Measurements from ENCODE around the gene IL20RA.

GRCh38 chr6:137008204-137008603, 36.6 kb downstream of the IL20RA start:
- no peak for TF ChIP-seq EZH2 (IDR thresholded peaks at IDR 0.05; ENCODE audit: low read length)
- TF ChIP-seq, protein P1, sequence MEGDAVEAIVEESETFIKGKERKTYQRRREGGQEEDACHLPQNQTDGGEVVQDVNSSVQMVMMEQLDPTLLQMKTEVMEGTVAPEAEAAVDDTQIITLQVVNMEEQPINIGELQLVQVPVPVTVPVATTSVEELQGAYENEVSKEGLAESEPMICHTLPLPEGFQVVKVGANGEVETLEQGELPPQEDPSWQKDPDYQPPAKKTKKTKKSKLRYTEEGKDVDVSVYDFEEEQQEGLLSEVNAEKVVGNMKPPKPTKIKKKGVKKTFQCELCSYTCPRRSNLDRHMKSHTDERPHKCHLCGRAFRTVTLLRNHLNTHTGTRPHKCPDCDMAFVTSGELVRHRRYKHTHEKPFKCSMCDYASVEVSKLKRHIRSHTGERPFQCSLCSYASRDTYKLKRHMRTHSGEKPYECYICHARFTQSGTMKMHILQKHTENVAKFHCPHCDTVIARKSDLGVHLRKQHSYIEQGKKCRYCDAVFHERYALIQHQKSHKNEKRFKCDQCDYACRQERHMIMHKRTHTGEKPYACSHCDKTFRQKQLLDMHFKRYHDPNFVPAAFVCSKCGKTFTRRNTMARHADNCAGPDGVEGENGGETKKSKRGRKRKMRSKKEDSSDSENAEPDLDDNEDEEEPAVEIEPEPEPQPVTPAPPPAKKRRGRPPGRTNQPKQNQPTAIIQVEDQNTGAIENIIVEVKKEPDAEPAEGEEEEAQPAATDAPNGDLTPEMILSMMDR (optimal IDR thresholded peaks at IDR 0.05 in 1 of 3, IDR thresholded peaks at IDR 0.05 in 1 of 3, conservative IDR thresholded peaks at IDR 0.05 in 1 of 3; ENCODE audit: extremely low read depth in 1 of 3, insufficient read depth in 2 of 3, low read length in 3 of 3): no peak
